Adrenal gland (tissue), 5 donors: Measurements from ENCODE around the gene FBXO3.

Experiments used
- POLR2A ChIP-seq, 2 donors: fragments of 450-650 bp; IDR thresholded peaks; one replicate each; pipeline ENCODE4 v1.6.1; 2017; ENCODE audit warnings: antibody characterized with exemption in 2 of 2, mild to moderate bottlenecking in 2 of 2, moderate library complexity in 1 of 2
- TF ChIP-seq, protein P1 (sequence below), 6 experiments: fragments of 450-650 bp in 4 of 6; fragments of 200-600 bp in 2 of 6; sonication (generic) in 1 of 6; IDR thresholded peaks; 1 replicate in 5 of 6; 2 replicates in 1 of 6; pipeline versions ENCODE4 v1.5.1 to v1.8.0; 2016 to 2021; ENCODE audit warnings: antibody characterized with exemption in 6 of 6, mild to moderate bottlenecking in 2 of 6, moderate library complexity in 1 of 6
- donor health status: DM: no; HTN: no; CAD: no.

DNA sequence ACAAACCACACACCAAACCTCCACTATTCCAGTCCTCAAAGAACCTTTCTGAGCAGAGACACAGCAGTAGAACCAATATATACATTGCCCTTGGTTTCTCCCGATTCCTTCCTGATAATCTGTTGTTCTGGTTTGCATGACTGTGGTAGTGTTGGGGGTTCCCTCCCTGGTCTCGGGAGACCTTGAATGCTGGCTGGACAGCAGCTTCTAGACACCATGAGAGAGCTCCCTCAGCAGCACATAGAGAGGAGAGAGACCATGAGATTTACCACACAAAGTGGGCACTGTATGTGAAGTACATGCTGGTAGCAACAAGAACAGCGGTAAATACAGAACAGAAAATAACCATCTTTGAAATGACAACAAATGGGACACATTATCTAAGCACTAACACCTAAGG is 76.3 kb downstream of the FBXO3 start:
- TF ChIP-seq POLR2A (IDR thresholded peaks at IDR 0.05), result no peak
- TF ChIP-seq, protein P1, sequence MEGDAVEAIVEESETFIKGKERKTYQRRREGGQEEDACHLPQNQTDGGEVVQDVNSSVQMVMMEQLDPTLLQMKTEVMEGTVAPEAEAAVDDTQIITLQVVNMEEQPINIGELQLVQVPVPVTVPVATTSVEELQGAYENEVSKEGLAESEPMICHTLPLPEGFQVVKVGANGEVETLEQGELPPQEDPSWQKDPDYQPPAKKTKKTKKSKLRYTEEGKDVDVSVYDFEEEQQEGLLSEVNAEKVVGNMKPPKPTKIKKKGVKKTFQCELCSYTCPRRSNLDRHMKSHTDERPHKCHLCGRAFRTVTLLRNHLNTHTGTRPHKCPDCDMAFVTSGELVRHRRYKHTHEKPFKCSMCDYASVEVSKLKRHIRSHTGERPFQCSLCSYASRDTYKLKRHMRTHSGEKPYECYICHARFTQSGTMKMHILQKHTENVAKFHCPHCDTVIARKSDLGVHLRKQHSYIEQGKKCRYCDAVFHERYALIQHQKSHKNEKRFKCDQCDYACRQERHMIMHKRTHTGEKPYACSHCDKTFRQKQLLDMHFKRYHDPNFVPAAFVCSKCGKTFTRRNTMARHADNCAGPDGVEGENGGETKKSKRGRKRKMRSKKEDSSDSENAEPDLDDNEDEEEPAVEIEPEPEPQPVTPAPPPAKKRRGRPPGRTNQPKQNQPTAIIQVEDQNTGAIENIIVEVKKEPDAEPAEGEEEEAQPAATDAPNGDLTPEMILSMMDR (IDR thresholded peaks at IDR 0.05), result no peak
